IMR-90 (cell line): ENCODE data around the gene C10orf88. TPM values are rescaled to one million over a fixed set of nuclear protein-coding genes. Genes with fewer than 3 reads are reported as not detected.

Experiments used
- ATAC-seq: fragments of 200-7000 bp; cut with Tn5 transposase; 2 replicates; pipeline ENCODE4 v1.9.1; 2020; ENCODE audit warnings: low read depth, mild to moderate bottlenecking, moderate library complexity
- BruUV-seq: library from RNA; stranded (reverse); fragments of 400-500 nt; replicated peaks from 2 replicates; lab custom pipeline; 2021; lab: Mats Ljungman, UMichigan
- CTCF ChIA-PET: fragments of 300-600 bp; formaldehyde crosslinking; extraction: SDS; loops from one replicate; lab custom pipeline; 2021; ENCODE audit warnings: antibody characterized with exemption; lab: Yijun Ruan, JAX
- POLR2A ChIA-PET: fragments of 300-600 bp; sonication (Branson Sonifier 250); formaldehyde crosslinking; loops from one replicate; lab custom pipeline; 2022; ENCODE audit warnings: antibody characterized with exemption; ENCODE audit not compliant: unreplicated experiment; lab: Charles Lee
- DNase-seq: peaks from one replicate; pipeline ENCODE4 v3.0.0; 2013
- H2AFZ ChIP-seq: replicated peaks from 2 replicates; pipeline ENCODE3; 2013; ENCODE audit warnings: low read length, mild to moderate bottlenecking; ENCODE audit not compliant: poor library complexity
- H2AK5ac ChIP-seq: 2 replicates; pipeline ENCODE4 v1.6.1; 2013; ENCODE audit warnings: low read depth, low read length, inconsistent platforms
- H2AK9ac ChIP-seq: replicated peaks from 2 replicates; pipeline ENCODE3; 2013; ENCODE audit warnings: mild to moderate bottlenecking, low read depth, low read length, moderate library complexity; ENCODE audit not compliant: poor library complexity
- H2BK120ac ChIP-seq: 2 replicates; pipeline ENCODE4 v1.6.1; 2013; ENCODE audit warnings: low read depth, low read length, inconsistent platforms
- H2BK15ac ChIP-seq: 3 replicates; pipeline ENCODE4 v1.6.1; 2013; ENCODE audit warnings: low read depth, low read length, inconsistent platforms
- H2BK20ac ChIP-seq: 2 replicates; pipeline ENCODE4 v1.6.1; 2013; ENCODE audit warnings: low read depth, mild to moderate bottlenecking, inconsistent platforms, low read length, moderate library complexity
- H2BK5ac ChIP-seq: 2 replicates; pipeline ENCODE4 v1.6.1; 2013; ENCODE audit warnings: mild to moderate bottlenecking, low read depth, low read length, inconsistent platforms; ENCODE audit not compliant: poor library complexity, severe bottlenecking
- H3K14ac ChIP-seq: replicated peaks from 2 replicates; pipeline ENCODE4 v1.6.1; 2013; ENCODE audit warnings: low read depth, low read length, inconsistent platforms
- H3K18ac ChIP-seq: 2 replicates; pipeline ENCODE4 v1.6.1; 2013; ENCODE audit warnings: low read depth, low read length, control low read depth
- H3K23ac ChIP-seq: 2 replicates; pipeline ENCODE4 v1.6.1; 2013; ENCODE audit warnings: low read depth, low read length, inconsistent platforms
- H3K27ac ChIP-seq: 2 replicates; pipeline ENCODE4 v1.5.1; 2013; ENCODE audit warnings: mild to moderate bottlenecking, control low read depth, low read length; ENCODE audit not compliant: insufficient read depth
- H3K27me3 ChIP-seq: 2 replicates; pipeline ENCODE4 v1.6.1; 2013; ENCODE audit warnings: low read length; ENCODE audit not compliant: control insufficient read depth, insufficient read depth
- H3K36me3 ChIP-seq: 2 replicates; pipeline ENCODE4 v1.6.1; 2013; ENCODE audit warnings: low read length, mixed read lengths; ENCODE audit not compliant: control insufficient read depth, insufficient read depth
- H3K4ac ChIP-seq: 2 replicates; pipeline ENCODE4 v1.6.1; 2013; ENCODE audit warnings: low read depth, low read length, inconsistent platforms
- H3K4me1 ChIP-seq: 2 replicates; pipeline ENCODE4 v1.6.1; 2013; ENCODE audit warnings: low read length, mixed read lengths; ENCODE audit not compliant: control insufficient read depth, insufficient read depth
- H3K4me2 ChIP-seq: 2 replicates; pipeline ENCODE4 v1.6.1; 2013; ENCODE audit warnings: low read depth, mild to moderate bottlenecking, control low read depth, low read length, moderate library complexity
- H3K4me3 ChIP-seq: 2 replicates; pipeline ENCODE4 v1.5.1; 2013; ENCODE audit warnings: low read depth, mild to moderate bottlenecking, control low read depth, low read length, moderate library complexity; ENCODE audit not compliant: insufficient read depth
- H3K56ac ChIP-seq: 2 replicates; pipeline ENCODE4 v1.6.1; 2013; ENCODE audit warnings: low read length, inconsistent platforms; ENCODE audit not compliant: insufficient read depth; ENCODE audit errors: extremely low read depth
- H3K79me1 ChIP-seq, 2 experiments: 2 replicates each; pipeline ENCODE4 v1.6.1; 2013; ENCODE audit warnings: low read length in 2 of 2, inconsistent platforms in 1 of 2, low read depth in 1 of 2
- H3K9ac ChIP-seq: 2 replicates; pipeline ENCODE4 v1.6.1; 2013; ENCODE audit warnings: low read depth, low read length, control low read depth
- H3K9me1 ChIP-seq: 2 replicates; pipeline ENCODE4 v1.6.1; 2013; ENCODE audit warnings: low read length, inconsistent platforms; ENCODE audit not compliant: insufficient read depth
- H3K9me3 ChIP-seq: 2 replicates; pipeline ENCODE4 v1.6.1; 2013; ENCODE audit warnings: low read length; ENCODE audit not compliant: control insufficient read depth, insufficient read depth
- H4K20me1 ChIP-seq: 2 replicates; pipeline ENCODE4 v1.6.1; 2013; ENCODE audit warnings: low read length, inconsistent platforms; ENCODE audit not compliant: insufficient read depth
- H4K5ac ChIP-seq: 2 replicates; pipeline ENCODE4 v1.6.1; 2013; ENCODE audit warnings: mild to moderate bottlenecking, low read depth, low read length, control low read depth
- H4K8ac ChIP-seq, 2 experiments: 2 replicates each; pipeline ENCODE4 v1.6.1; 2013; ENCODE audit warnings: low read depth in 2 of 2, low read length in 2 of 2, control low read depth in 1 of 2, inconsistent platforms in 1 of 2
- H4K91ac ChIP-seq: 2 replicates; pipeline ENCODE4 v1.6.1; 2013; ENCODE audit warnings: low read depth, low read length, inconsistent platforms; ENCODE audit not compliant: insufficient read depth
- BHLHE40 ChIP-seq: fragments of 150-350 bp; IDR thresholded peaks from 2 replicates; pipeline ENCODE4 v1.6.1; 2016; ENCODE audit warnings: mild to moderate bottlenecking, low read depth, low read length
- CHD1 ChIP-seq: IDR thresholded peaks from 2 replicates; pipeline ENCODE4 v1.6.1; 2012; ENCODE audit warnings: low read depth, low read length, improper control_type of control experiment
- ELK1 ChIP-seq: fragments of 150-350 bp; IDR thresholded peaks from 2 replicates; pipeline ENCODE4 v1.6.1; 2016; ENCODE audit warnings: low read depth, mild to moderate bottlenecking, low read length, moderate library complexity, borderline replicate concordance
- FOS ChIP-seq: fragments of 150-350 bp; IDR thresholded peaks from 2 replicates; pipeline ENCODE4 v1.6.1; 2016; ENCODE audit warnings: low read depth, low read length
- MXI1 ChIP-seq: IDR thresholded peaks from 2 replicates; pipeline ENCODE4 v1.6.1; 2012; ENCODE audit warnings: low read depth, mild to moderate bottlenecking, low read length, moderate library complexity, borderline replicate concordance
- NFE2L2 ChIP-seq: fragments of 150-350 bp; IDR thresholded peaks from 2 replicates; pipeline ENCODE4 v1.6.1; 2016; ENCODE audit warnings: low read depth, mild to moderate bottlenecking, low read length
- RFX5 ChIP-seq: IDR thresholded peaks from 2 replicates; pipeline ENCODE4 v1.8.0; 2012; ENCODE audit warnings: low read depth, mild to moderate bottlenecking, low read length, moderate library complexity
- WGBS, 2 experiments: methylation state at CpG; one replicate each; pipeline versions ENCODE4 v1.1.5 to v1.1.7; 2013; ENCODE audit warnings: missing lambda C conversion rate in 2 of 2; ENCODE audit not compliant: insufficient read length in 1 of 2; ENCODE audit errors: extremely low coverage in 2 of 2; 5-methylcytosine and 5-hydroxymethylcytosine counted together
- dilution Hi-C: fragments of 300-500 bp; cut with HindIII; formaldehyde crosslinking; loops from one replicate; pipeline ENCODE4 v1.14.3; 2018; ENCODE audit warnings: low sequenced_read_pairs; ENCODE audit not compliant: unreplicated experiment
- in situ Hi-C: fragments of 300-500 bp; cut with MboI; formaldehyde crosslinking; loops from 3 replicates; pipeline ENCODE4 v1.14.3; 2019; ENCODE audit warnings: low sequenced_read_pairs, inconsistent platforms, mixed read lengths
- intact Hi-C: fragments of 100-400 bp; cut with micrococcal nuclease; formaldehyde crosslinking; loops from 2 replicates; pipeline ENCODE4 v1.10.0; 2022
- polyA plus RNA-seq, 3 experiments: library from polyadenylated mRNA; depleted of rRNA; stranded (reverse); fragments of >200 nt; gene quantifications; 2 replicates each; pipeline ENCODE4 v1.2.3, GENCODE V29; 2012; ENCODE audit warnings: low replicate concordance in 1 of 3
- total RNA-seq: library from RNA; depleted of rRNA; stranded (reverse); fragments of >200 nt; gene quantifications from 2 replicates; pipeline ENCODE4 v1.2.3, GENCODE V29; 2012

The C10orf88 gene
- total and polyA plus RNA-seq, 2 of the 4 experiments (the other 2 are of a cell fraction) = 5.9 to 12.2 TPM

- no peak for TF ChIP-seq ELK1
Measured at GRCh38 chr10:122939856-122940543, 14.0 kb downstream of the C10orf88 start (continued).

GRCh38 chr10:122939133-122939855 is 14.7 kb downstream of the C10orf88 start:
- Histone ChIP-seq H3K23ac (no peak overlapping the region), H4K8ac (no peak overlapping the region; a peak in 1 of 4 replicates), H4K5ac (no peak overlapping the region; the same call in 1 of the 2 replicates), H3K4me2 (no peak overlapping the region), H3K9me3 (no peaks in the 10 kb centered on the region), H3K4ac (no peak overlapping the region; the same call in 1 of the 2 replicates), H3K79me1 (peaks cover 11 to 15% of the 10 kb centered on the region in 2 experiments; a peak in 3 of 4 replicates), H3K36me3 (peaks cover 9% of the 10 kb centered on the region), H2BK15ac (no peak overlapping the region), H3K27me3 (no peaks in the 10 kb centered on the region), H3K27ac (no peak overlapping the region), H3K4me3 (no peak overlapping the region), H2AK9ac (no peak overlapping the region), H3K4me1 (peaks cover 4% of the 10 kb centered on the region), H2BK120ac (no peak overlapping the region), H3K56ac (no peak overlapping the region), H3K9ac (no peak overlapping the region), H4K20me1 (no peaks in the 10 kb centered on the region), H2AK5ac (no peak overlapping the region), H3K18ac (peak overlapping the region; percentile 25; the same call in 1 of the 2 replicates), H2BK20ac (no peak overlapping the region), H2AFZ (no peak overlapping the region), H3K9me1 (no peaks in the 10 kb centered on the region), H3K14ac (no peak overlapping the region), H4K91ac (no peak overlapping the region), H2BK5ac (peak overlapping the region; percentile 94)
- no peak; the same call in 1 of the 2 replicates for ATAC-seq
- intact Hi-C loops (loop anchor here (5.0 kb wide), 1 partner anchor 77 kb away; no protein-coding TSS in a partner anchor), in situ Hi-C loops (no loop called here), dilution Hi-C loops (no loop called here)
- ChIA-PET CTCF (interaction anchor here (0.5 to 1.2 kb wide), 2 partner anchors 8 to 70 kb away, joined by 3 read pairs; no protein-coding TSS in a partner anchor), POLR2A (no interaction called here)
- no CpG with 5 or more reads among the region's 1 CpG for WGBS, 2 experiments
- no TSS peak for BruUV-seq
- TF ChIP-seq CHD1 (no peak), NFE2L2 (no peak), BHLHE40 (no peak), MXI1 (no peak), FOS (no peak), RFX5 (no peak)
- no peak for DNase-seq
